Measurements from ENCODE around the gene FBXO3. TPM values are rescaled to one million over a fixed set of nuclear protein-coding genes. Genes with fewer than 3 reads are reported as not detected.

The FBXO3 gene
- total and polyA plus RNA-seq, 2 donors: 39.7 to 64.8 TPM

Other genes with a start within 250 kb of the FBXO3 start
- not detected for gene C11orf91, start 73.7 kb downstream of the FBXO3 start, total RNA-seq
- not detected for gene C11orf91, start 73.7 kb downstream of the FBXO3 start, polyA plus RNA-seq
- gene CD59, start 38.1 kb downstream of the FBXO3 start, total RNA-seq: 143 TPM
- 464 TPM for gene CD59, start 38.1 kb downstream of the FBXO3 start, polyA plus RNA-seq
- 24.1 TPM for gene LMO2, start 117.6 kb upstream of the FBXO3 start, total RNA-seq
- 17.0 TPM for gene LMO2, start 117.6 kb upstream of the FBXO3 start, polyA plus RNA-seq